ENCODE measurements around the gene CFAP161.
"Not testable (repeated sequence)": the region's sequence is repeated elsewhere in the genome, so short reads cannot be mapped to it uniquely, and the experiment has no call there.

The CFAP161 gene

DNA sequence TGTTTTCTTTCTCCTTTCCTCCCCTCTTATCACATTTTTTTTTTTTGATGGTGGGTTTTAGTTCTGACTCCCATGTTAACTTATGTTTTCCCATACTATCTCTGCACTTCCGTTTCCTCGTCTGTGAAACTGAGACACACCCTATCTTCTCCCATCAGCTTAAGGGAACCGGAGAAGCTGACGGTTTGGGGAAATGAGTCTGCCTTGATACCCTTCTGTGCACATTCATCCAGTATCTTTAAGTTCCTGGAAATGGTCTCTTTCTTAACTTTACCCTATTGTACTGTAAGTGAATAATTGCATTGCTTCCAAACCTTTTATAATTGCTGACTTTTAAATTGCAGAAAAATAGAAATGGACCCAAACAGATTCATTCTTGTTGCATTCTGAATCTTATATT lies 26.2 kb upstream of the CFAP161 start:
- DNase-seq (ENCODE audit: low spot score), result no peak

DNA sequence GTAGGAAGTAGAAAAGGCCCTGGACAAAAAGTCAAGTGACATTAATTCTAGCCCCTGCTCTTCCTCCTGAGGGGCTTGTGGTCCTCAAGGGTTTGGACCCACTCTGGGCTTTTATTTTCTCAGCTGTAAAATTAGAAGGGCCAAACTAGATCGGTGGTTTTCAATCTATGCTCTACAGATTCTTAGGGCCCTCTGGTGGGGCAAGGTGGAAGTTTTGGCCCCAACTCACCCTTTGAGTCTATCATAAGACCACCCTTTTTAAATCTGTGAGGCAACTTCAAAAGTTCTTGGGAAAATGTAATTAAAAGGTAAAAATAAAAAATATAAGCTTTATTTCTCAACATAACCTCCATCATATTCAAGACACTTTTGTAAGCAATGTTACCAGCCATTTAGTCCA lies 25.6 kb upstream of the CFAP161 start:
- no peak for DNase-seq (ENCODE audit: low spot score)

DNA sequence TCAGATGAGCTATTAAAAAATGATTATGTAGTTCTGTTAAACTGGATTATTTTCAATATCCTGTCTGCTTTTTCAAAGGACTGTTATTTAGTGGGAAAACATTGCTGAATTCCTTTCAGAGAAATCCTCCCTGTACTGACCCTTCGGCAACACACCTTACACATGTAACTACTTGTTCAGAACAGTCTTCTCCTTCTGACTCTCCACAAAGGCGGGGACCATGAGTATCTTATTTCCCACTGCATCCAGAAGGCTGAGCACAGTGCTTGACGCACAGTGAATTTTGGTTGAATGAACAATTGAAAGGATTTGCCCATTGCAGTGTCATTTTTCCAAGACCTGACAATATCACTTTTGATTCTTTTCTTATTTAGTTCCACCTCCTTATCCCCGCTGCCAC lies 23.1 kb upstream of the CFAP161 start:
- DNase-seq (ENCODE audit: low spot score), result no peak

DNA sequence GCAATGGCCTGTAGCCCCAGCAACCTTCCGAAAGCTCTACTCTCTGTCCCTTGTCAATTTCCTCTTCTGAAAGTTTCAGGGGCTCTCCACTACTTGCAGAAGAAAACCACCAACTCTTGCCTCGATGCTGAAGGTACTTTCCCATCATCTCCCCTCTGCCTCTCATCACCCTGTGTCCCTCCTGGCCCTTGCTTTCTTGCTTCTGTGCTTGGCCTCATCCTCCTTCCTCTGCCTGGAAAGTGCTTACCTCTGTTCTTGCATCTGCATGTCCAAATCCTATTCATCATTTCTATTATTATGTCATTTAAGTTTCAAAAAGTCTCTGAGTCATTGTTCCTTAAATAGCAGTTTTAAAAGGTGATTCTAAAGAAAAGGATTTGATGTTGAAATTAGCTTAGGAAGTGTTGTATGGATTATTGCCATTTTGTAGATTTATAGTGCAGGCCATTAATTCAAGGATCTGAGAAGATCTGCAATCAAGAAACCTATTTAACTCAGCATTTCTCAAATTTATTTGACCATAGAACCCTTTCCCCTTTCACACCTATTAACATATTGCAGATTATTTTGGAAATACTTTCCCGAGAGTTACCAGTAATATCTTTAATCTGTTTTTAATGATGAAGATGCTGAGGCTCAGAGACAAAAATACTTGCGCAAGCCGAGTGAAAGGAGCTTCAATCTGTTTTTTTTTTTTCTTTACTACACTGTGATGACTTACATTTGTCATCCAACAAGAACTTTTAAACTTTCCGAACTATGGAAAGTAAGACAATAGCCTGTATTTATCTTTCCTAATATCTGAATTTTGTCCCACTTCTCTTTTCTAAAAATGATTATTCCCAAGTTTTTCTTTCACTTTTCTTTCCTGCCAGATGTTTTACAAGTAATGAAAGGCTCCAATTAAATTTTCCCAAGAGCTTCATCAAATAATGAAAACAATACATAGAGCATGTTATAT lies 22.3 kb upstream of the CFAP161 start:
- DNase-seq (ENCODE audit: low spot score), result no peak

DNA sequence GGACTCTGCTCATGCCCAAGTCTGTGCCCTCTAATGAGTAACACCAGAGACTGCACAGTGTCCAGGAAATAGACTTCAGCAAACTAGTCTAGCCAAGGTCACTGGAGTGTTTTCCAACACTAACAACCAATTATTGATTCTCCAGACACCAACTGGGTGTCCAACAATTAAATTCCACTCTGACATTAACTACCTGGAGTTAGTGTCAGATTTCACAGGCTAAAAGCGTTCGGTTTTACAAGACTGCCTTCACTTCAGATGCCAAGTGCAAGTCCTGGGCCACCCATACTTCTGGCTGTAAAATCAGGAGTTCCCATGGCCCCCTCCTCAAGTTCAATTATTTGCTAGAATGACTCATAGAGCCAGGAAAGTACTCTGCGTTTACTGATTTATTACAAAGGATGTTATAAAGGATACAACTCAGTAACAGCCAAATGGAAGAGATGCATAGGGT lies 20.8 kb upstream of the CFAP161 start:
- no peak for DNase-seq (ENCODE audit: low spot score)

DNA sequence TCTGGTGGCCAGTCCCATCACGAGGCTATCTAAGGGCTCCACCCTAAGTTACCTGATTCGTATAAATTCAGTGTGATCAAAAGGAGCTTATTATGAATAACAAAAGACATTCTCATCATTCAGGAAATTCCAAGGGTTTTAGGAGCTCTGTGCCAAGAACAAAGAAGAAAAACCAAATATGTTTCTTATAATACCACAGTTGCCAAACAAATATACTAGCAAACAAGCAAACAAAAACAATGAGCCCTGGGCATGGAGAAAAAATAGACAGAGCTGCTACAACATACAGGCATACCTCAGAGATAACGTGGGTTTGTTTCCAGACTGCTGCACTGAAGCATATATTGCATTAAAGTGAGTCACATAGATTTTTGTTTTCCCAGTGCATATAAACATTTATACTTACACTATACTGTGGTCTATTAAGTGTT lies 20.2 kb upstream of the CFAP161 start:
- no peak for DNase-seq (ENCODE audit: low spot score)

DNA sequence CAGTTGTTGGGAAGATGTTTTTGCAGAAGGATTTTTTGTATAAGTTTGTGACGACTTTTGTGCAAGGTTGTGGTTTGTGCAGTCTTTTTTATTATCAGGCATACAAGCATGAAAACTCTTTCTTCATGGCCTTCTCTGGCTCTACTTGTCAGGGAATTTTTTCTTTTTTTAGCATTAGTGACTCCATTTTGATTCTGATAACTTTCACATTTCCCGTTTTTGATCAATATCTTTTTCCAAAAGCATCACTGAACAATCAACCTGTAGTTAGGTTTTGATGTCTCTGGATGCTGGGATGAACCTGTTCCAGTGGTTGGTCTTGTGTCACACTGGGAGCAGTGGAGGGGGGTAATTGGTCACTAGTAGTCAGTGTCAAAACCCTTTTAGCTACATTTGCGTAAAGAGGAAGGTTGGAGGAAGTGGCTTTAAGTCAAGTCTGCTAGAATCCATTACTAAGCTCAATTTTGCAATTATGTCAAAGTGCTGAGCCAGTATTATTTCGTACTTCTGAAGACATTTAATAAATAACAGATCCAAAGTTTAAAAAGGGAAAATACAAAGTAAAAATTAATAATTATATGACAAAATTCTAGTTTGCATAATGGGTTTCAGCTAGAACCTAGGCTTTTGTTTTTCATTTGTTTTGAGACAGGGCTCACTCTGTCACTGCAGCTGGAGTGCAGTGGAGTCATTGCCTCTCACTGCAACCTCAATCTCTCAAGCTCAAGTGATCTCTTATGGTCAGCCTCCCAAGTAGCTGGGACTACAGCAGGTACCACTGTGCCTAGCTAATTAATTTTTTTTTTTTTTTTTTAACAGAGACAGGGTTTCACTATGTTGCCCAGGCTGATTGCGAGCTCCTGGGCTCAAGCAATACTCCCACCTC lies 18.8 kb upstream of the CFAP161 start:
- DNase-seq (ENCODE audit: low spot score), result no peak

DNA sequence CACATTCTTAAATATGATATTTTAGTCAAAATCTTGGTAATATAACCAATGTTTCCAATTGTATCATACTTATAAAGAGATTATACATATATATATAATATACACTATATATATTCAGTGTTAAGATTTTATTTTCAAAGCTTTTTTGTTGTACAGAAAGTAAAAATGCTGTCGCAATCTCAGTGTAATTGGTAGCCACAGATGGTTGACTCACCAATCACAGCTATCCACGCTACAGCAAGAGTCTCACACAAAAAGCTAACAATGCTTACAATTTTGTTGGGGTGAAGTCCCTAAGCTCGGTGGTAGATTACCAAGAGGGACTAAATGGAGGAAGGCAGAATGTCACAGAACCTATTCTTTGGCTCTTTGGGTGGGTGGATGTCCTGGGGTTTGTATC lies 16.9 kb upstream of the CFAP161 start:
- DNase-seq (ENCODE audit: low spot score), result no peak

DNA sequence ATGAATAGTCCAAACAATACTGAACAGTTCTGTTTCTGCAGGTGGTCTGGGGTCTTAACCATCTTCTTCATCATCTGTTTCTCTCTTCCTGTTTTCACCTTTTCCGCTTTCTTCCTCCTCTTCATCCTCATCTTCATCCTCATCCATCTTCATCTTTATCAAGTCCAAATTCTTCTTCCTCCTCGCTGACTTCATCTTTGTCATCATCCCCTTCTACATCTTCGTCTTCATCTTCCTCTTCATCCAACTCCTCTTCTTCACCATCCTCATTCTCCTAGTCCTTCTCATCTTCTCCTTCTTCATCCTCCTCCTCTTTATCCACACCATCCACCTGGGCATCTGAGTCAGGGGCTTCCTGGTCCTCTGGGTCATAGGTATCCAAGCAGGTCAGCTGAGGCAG lies 16.5 kb upstream of the CFAP161 start:
- no peak for DNase-seq (ENCODE audit: low spot score)

DNA sequence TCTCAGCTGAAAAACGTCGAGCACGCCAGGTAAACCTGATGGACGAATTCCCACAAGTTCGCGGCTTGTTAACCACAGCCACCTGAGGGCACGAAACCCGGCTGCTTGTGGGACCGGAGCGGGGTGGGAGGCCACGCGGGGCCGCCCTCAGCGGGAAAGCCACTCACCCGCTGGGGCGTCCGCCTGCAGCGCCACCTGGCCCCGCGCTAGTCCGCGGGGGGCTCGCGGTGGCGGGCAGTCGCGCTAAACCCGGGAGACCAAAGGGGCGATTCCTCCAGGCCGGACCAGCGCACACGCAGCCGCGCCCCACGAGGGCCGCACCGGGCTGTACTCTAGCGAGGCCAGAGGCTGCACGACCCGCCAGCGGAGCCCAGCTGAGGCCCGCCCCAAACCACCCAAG lies 15.7 kb upstream of the CFAP161 start:
- DNase-seq (ENCODE audit: low spot score), result no peak

DNA sequence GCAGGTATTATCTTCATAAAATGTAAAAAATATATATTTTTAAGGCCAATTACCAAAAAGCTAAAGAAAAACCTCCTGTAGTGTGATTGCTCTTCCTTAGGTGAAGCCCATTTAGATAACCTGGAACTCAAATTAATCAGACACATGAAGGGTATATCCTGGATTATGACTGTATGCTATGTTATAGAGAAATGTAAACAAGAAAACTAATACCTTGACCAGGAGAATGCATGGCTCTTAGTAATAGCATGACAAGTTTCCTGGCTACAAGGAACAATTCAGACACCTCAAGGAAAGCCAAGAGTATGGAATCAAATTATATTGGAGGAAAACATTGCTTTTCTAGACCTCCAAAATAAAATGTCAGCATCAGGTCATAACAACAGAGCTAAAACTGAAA lies 14.0 kb upstream of the CFAP161 start:
- DNase-seq (ENCODE audit: low spot score), result no peak

DNA sequence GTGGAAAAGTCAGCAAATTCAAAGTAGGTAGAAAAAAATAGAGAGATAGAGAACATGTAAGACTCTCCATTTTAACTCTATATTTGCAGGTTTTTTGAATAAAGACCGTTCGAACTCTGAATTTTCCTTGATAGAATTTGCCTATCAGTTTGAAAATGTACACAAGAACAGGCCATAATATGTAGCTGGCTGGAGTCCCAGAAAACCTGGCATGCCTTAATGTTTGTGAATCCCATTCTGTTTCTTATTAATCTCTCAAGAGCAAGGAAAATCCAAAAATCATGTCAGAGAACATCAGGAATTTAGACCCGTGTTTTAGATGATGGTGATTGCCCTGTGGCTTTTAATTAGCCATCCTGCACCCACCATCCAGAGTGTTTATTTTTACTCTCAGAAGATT lies 7.2 kb upstream of the CFAP161 start:
- DNase-seq (ENCODE audit: low spot score), result no peak

DNA sequence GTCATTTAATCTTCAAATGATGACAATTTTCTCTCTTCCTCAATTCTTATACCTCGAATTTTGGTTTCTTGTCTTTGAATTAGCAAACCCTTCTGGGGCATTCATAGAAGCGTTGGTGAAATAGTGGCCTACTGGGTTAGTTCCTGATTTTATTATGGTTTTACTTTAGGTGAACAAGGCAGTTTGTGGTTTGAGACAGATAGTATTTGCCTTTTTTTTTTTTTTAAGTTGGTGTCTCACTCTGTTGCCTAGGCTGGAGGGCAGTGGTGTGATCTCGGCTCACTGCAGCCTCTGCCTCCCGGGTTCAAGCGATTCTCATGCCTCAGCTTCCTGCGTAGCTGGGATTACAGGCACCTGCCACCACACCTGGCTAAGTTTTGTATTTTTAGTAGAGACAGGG lies 7.4 kb downstream of the CFAP161 start:
- DNase-seq (ENCODE audit: low spot score), result not testable (repeated sequence)

DNA sequence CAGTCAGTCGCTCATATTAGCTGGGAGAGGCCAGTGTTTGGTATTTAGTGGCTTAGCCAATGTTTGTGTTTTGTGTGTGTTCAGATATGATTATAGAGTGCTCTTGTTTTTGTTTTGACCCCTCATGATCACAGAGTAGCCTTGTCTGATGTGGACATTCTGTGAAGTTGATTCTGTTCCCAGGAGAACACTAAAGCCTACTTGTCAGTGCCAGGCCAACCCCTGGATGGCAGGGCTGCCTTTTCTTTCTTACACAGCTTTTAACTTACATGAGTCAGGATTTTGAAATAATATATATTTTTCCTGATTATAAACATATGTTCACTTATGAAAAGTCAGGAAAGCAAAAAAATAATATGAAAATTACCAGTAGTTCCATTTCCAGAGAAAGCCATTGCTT lies 11.9 kb downstream of the CFAP161 start:
- no peak for DNase-seq (ENCODE audit: low spot score)

DNA sequence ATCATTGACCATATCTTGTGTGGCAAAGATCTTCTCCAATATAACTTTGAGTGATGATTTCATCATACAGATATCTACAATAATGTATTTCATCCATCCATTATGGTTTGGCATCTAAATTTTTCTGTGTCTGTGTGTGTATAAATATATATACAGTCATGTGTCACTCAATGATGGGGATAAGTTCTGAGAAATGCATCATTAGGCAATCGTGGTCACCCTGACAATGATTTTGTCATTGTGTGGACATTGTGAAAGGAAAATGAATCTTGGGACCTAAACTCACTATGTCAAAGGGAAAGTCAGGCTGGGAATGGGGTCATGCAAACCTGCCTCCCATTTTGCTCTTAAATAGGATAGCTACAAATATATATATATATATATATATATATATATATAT lies 12.4 kb downstream of the CFAP161 start:
- DNase-seq (ENCODE audit: low spot score), result no peak

DNA sequence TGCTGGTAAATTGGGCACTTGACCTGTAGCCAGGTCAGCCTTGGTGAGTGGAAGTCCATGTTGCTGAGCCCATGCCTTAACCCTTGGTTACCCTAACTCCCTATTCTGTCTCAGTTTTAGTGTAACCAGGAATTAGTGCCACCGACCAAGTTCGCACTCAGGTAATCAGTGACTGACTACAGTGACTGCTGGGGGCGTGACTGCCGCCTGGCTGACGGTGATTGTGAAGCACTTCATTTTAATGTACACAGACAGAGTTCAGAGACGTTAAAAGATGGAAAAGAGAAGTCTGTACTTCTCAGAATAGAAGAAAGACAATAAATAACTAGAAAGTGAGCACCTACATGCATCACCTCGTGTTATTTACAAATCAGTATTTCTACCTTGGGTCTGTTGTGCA lies 17.3 kb downstream of the CFAP161 start:
- DNase-seq (ENCODE audit: low spot score), result no peak

DNA sequence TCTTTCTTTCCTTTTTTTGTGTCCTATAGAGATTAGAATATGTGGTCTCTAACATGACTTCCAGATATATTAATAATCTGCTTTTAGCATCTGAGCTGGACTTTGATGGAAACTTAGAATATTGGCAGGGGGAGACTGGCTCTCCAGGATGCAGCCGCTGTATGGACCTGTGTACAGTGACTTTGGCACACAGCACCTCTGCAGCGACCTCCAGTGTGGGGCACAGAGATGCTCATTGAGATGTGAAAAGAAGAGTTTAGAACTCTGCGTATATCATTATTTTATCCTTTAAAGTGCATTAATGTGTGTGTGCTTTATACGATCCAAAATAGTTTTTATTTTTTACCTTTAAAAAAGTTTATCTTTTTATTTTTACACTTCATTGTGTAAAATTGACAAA lies 18.3 kb downstream of the CFAP161 start:
- no peak for DNase-seq (ENCODE audit: low spot score)

DNA sequence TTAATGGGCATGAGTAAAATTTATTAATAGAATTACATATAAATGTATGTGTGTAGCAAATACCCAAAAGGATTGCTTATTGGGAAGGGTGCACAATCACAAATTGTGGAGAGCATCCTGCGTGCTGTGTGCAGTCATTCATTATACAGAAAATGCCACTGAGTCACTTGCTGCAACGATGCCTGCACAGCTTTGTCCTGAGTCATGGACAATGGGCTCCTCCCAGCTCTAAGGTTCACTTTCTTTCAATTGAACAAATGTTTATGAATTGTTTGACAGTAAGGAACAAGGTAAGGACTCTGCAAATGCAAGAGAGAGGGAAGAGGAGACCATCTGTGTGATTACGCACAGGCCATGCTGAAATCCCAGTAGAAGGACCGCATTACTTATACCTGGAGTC lies 18.7 kb downstream of the CFAP161 start:
- DNase-seq (ENCODE audit: low spot score), result no peak

DNA sequence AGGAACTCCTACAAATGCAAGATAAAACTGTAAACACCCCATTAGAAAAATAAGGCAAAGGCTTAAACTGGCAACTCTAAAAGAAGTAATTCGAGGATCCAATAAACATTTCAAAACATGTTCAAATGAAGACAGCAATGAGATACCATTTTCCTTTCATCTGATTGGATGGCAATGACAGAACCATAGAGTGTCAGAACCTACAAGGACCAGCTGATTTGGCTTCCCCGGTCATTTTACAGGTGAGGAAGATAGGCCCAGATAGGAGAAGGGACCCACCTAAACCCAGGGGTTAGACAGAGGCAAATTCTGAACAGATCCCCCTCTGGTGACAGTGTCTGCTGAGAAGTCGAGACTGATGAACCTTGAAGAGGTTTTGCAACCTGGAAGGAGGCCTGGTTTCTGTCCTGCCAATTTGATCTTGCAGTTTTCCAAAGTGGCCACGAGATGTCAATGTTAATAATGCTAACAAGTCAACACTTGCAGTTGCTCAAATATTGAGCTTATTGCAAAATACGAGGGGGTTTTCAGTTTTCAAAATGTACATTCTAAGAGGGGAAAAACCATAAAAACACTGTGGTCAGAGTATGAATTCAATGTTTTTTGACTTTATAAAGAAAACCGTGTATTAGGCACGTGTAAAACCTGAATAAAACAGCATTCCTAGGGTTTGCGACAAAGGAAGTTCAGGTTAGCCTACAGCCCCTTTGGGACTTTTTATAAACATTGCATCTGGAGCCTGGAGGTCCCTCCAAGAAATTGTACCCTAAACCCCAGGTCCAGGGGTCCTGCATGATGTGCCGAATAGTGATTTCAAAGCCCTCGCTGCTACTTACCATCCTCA lies 21.5 kb downstream of the CFAP161 start:
- peak; percentile 53 for DNase-seq (ENCODE audit: low spot score)

DNA sequence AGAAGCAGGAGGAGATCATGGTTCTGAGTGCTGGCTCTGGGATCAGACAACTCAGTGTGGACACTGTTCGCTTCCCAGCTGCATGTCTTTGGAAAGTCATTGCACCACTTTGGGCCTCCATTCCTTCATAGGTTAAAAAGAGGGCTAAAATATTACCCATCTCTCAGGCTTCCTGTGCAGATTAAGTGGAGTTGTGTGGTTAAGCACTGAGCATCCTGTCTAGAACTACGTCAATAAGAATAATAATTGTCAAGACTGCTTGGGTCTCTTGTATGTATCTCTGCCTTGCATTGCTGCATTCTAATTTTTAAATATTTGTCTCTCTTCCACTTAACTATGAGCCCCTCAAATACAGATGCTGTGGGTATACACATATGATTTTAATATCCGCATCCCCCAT lies 22.3 kb downstream of the CFAP161 start:
- no peak for DNase-seq (ENCODE audit: low spot score)

DNA sequence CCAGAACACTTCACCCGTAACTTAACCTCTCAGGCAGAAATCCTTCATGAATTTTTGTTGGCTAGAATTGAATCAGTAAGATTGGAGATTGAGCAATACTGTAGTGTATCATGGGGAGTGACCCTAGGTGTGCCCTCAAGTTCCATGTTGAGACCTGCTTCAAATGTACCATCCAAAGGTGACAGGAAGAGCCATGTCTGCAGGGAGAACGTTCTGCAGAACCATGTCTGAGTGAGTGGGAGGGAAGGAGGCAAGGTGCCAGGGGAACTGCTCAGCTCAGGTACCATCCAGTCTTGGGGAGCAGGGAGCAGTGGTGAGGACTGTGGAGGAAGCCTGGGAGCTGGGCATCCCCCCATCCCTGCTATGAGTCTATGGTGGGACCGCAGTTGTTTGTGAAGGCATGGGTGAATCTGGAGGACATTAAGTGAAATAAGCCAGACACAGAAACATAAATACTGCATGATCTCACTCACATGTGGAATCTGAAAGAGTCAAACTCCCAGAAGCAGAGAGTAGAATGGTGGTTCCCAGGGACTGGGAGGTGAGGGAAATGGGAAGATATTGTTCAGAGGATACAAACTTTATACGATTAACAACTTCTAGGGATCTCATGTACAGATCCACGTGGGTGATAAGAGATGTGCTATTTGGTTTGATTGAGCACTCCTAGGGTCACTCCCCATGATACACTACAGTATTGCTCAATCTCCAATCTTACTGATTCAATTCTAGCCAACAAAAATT lies 23.3 kb downstream of the CFAP161 start:
- DNase-seq (ENCODE audit: low spot score), result no peak

DNA sequence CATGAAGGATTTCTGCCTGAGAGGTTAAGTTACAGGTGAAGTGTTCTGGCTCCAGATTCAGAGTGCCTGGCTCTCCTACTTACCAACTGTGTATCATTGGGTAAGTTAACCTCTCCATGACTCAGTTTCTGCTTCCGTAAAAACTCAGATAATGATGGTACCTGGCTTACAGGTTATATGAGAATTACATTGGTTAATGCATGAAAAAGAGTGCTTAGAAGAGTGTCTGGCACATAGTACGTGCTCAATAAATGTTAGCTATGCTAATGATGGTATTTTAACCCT lies 23.8 kb downstream of the CFAP161 start:
- DNase-seq (ENCODE audit: low spot score), result no peak
